Right atrium auricular region (tissue), 2 donors: ENCODE data around the gene EPB41L4B. TPM values are rescaled to one million over a fixed set of nuclear protein-coding genes. Genes with fewer than 3 reads are reported as not detected.

Experiments
- DNase-seq: peaks from one replicate; pipeline ENCODE4 v3.0.0-alpha.2; 2019; ENCODE audit warnings: low spot score
- H3K27ac ChIP-seq, 2 donors: fragments of 200-600 bp; sonication (generic); 1 replicate in 1 of 2; 2 replicates in 1 of 2; pipeline ENCODE4 v1.5.1; 2016 to 2019
- H3K27me3 ChIP-seq, 2 donors: fragments of 200-600 bp; sonication (generic); one replicate each; pipeline versions ENCODE4 v1.5.1 to v1.6.0; 2017 to 2019
- H3K36me3 ChIP-seq: fragments of 200-600 bp; sonication (generic); one replicate; pipeline ENCODE4 v1.5.1; 2016
- H3K4me1 ChIP-seq, 2 donors: fragments of 200-600 bp; sonication (generic); one replicate each; pipeline versions ENCODE4 v1.5.1 to v1.6.0; 2017 to 2019
- H3K4me3 ChIP-seq, 2 donors: fragments of 200-600 bp; sonication (generic); 1 replicate in 1 of 2; 2 replicates in 1 of 2; pipeline ENCODE4 v1.5.1; 2017 to 2019; ENCODE audit warnings: mild to moderate bottlenecking in 1 of 2, moderate library complexity in 1 of 2
- H3K9me3 ChIP-seq, 2 donors: fragments of 200-600 bp; sonication (generic); one replicate each; pipeline ENCODE4 v1.5.1; 2019
- total RNA-seq, 2 donors: library from RNA; depleted of rRNA; stranded (reverse); fragments of >200 nt; gene quantifications; one replicate each; pipeline ENCODE4 v1.1.0, GENCODE V29; 2016
- TF ChIP-seq, protein P1 (sequence below), 2 donors: fragments of 200-600 bp; sonication (generic); IDR thresholded peaks; one replicate each; pipeline ENCODE4 v1.5.1; 2019; ENCODE audit warnings: antibody characterized with exemption in 2 of 2

EPB41L4B gene
- total RNA-seq, 2 donors from 2014 or later: 15.3 to 30.4 TPM

DNA sequence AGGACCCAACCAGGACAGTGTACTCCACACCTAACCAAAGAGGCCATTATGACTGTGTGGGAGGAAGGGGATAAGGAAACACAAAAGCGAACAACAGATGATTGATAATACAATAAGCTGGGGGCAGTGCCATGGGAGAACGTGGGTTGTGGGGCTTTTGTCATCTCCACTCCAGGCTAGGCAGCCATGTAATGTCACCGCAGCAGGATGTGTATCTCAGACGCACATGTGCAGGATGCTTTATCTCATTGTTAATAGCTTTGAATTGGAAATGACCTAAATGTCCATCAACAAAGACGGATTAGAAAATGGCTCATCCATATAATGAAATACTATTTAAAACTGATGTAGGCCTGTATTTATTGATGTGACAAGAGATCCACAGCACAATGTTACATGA is 51.0 kb downstream of the EPB41L4B start:
- TF ChIP-seq, protein P1, sequence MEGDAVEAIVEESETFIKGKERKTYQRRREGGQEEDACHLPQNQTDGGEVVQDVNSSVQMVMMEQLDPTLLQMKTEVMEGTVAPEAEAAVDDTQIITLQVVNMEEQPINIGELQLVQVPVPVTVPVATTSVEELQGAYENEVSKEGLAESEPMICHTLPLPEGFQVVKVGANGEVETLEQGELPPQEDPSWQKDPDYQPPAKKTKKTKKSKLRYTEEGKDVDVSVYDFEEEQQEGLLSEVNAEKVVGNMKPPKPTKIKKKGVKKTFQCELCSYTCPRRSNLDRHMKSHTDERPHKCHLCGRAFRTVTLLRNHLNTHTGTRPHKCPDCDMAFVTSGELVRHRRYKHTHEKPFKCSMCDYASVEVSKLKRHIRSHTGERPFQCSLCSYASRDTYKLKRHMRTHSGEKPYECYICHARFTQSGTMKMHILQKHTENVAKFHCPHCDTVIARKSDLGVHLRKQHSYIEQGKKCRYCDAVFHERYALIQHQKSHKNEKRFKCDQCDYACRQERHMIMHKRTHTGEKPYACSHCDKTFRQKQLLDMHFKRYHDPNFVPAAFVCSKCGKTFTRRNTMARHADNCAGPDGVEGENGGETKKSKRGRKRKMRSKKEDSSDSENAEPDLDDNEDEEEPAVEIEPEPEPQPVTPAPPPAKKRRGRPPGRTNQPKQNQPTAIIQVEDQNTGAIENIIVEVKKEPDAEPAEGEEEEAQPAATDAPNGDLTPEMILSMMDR (IDR thresholded peaks at IDR 0.05): no peak
- no peak for DNase-seq
- Histone ChIP-seq H3K27me3 (no peaks in the 10 kb centered on the region), H3K36me3 (no peaks in the 10 kb centered on the region), H3K27ac (no peak overlapping the region), H3K4me1 (peaks cover 0 to 32% of the 10 kb centered on the region in 2 donors), H3K4me3 (no peak overlapping the region), H3K9me3 (no peaks in the 10 kb centered on the region)

DNA sequence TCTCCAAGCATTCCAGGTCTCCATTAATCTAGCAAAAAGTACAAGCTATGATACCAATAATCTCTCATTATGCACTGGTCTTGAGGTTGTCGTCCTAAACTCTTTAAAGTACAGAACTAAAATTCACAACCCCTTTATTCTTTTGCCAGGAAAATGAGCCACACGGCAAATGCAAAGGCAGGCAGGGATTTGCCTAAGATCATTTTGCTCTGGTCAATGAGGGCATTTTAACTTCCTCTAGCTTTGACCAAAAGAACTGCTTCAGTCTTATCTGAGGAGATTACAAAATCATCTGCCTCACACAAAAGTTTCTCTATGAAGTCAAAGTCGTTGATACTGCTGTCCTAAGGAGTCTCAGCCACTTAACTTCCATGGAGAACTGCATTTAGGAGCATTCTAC is 51.8 kb downstream of the EPB41L4B start:
- no peak overlapping the region for H3K27ac ChIP-seq
- no peaks in the 10 kb centered on the region for H3K36me3 ChIP-seq
- no peaks in the 10 kb centered on the region for H3K27me3 ChIP-seq
- DNase-seq: no peak
- no peak overlapping the region for H3K4me3 ChIP-seq
- peaks cover 0 to 26% of the 10 kb centered on the region in 2 donors for H3K4me1 ChIP-seq
- TF ChIP-seq, protein P1 (IDR thresholded peaks at IDR 0.05): no peak
- H3K9me3 ChIP-seq: no peaks in the 10 kb centered on the region

DNA sequence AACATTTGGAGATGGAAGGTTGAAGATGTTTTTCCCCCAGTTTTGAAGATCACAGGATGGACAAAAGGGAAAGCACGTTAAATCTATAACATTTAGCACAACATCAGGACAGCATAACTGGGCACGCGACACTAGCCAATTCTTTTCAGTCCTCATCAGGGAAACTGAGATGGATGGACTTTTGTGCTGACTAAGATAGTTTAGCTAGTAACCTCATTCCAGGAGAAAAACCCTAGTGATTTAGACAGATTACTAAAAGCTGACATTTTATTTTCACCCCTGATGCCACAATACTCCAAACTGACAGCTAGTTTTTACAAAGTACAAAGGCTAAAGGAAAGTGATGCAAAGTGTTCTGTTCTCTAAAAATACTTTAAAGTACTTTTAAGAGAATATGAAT is 53.3 kb downstream of the EPB41L4B start:
- TF ChIP-seq, protein P1 (IDR thresholded peaks at IDR 0.05): no peak
- Histone ChIP-seq H3K27ac (no peak overlapping the region), H3K36me3 (no peaks in the 10 kb centered on the region), H3K27me3 (no peaks in the 10 kb centered on the region), H3K4me3 (no peak overlapping the region), H3K9me3 (no peaks in the 10 kb centered on the region), H3K4me1 (peaks cover 0 to 11% of the 10 kb centered on the region in 2 donors)
- DNase-seq: no peak

DNA sequence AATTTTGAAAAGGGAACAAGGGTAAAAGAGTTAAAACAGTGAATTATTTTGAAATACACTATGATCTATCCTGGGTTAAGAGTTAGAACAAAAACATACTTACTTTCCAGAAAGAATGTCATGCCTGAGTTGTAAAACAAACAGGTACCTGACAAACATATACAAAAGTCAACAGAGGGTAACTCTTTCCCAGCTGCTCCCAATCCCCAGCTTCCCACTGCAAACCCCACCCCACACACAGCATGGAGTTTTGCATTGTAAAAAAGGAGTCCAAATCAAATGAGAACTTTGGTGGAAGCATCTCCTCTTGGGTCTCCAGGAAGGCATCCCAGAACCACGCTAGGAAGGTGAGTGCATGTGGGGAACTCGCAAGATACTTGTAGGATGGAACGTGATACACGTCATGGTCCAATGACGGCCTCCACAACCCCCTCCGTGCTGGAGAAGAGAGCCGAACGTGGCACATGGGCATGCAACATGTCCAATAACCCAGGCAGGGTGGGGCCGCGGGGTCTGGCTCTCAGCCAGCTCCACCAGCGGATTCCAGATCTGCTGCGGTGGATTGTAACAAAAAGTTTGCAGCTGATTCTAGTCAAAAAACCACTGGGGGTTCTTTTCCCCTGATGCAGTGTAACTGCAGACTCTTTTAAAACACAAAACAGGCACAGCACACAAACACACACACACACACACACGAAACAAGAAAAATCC is 55.8 kb downstream of the EPB41L4B start:
- Histone ChIP-seq H3K4me1 (peaks cover 0 to 9% of the 10 kb centered on the region in 2 donors), H3K4me3 (no peak overlapping the region), H3K27me3 (no peaks in the 10 kb centered on the region), H3K27ac (no peak overlapping the region), H3K9me3 (no peaks in the 10 kb centered on the region), H3K36me3 (no peaks in the 10 kb centered on the region)
- DNase-seq: peak; percentile 69
- TF ChIP-seq, protein P1 (IDR thresholded peaks at IDR 0.05): no peak

DNA sequence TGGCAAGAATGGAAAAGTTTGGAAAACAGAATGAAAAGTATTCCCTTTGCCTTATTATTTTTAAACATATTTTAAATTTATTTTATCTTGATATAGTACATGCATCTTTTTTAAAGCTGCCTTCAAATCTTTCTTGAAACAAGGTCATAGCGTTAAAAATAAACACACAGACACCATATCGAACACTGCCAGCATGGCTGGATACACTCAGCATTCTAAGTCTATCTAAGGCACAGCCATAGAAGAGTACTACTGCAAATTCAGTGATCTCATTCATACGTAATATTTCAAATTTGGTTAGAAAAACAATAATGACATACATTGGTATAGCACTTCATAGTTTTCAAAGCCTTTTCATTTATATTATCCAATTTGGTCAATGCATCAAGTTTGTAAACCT is 57.5 kb downstream of the EPB41L4B start:
- TF ChIP-seq, protein P1 (IDR thresholded peaks at IDR 0.05): no peak
- Histone ChIP-seq H3K4me3 (no peak overlapping the region), H3K4me1 (peaks cover 0 to 9% of the 10 kb centered on the region in 2 donors), H3K27ac (no peak overlapping the region), H3K27me3 (no peaks in the 10 kb centered on the region), H3K36me3 (no peaks in the 10 kb centered on the region), H3K9me3 (no peaks in the 10 kb centered on the region)
- DNase-seq: no peak
